ENCODE measurements around the gene ATP8A2. TPM values are rescaled to one million over a fixed set of nuclear protein-coding genes. Genes with fewer than 3 reads are reported as not detected.
"Not testable (repeated sequence)": the region's sequence is repeated elsewhere in the genome, so short reads cannot be mapped to it uniquely, and the experiment has no call there.

Gene ATP8A2
- total RNA-seq: 0.13 TPM in 2 replicates

- no peak for DNase-seq (ENCODE audit: low read depth in 2 of 2)
Observed at GRCh38 chr13:25371875-25372283, at the start of gene ATP8A2. Gene ATP8A2 (plus strand): TSS chr13:25371974. CDS start chr13:25372213, 239 bp downstream.

- DNase-seq (ENCODE audit: low read depth in 2 of 2): no peak
Observed at GRCh38 chr13:25324100-25324499, 47.7 kb upstream of the ATP8A2 start.

- DNase-seq (ENCODE audit: low read depth in 2 of 2): no peak
Observed at GRCh38 chr13:25329706-25330105, 42.1 kb upstream of the ATP8A2 start.

GRCh38 chr13:25330541-25330940 lies 41.2 kb upstream of the ATP8A2 start:
- no peak for DNase-seq (ENCODE audit: low read depth in 2 of 2)

- no peak for DNase-seq (ENCODE audit: low read depth in 2 of 2)
Observed at GRCh38 chr13:25335856-25336255, 35.9 kb upstream of the ATP8A2 start.

GRCh38 chr13:25345576-25345975 lies 26.2 kb upstream of the ATP8A2 start:
- no peak for DNase-seq (ENCODE audit: low read depth in 2 of 2)

- no peak for DNase-seq (ENCODE audit: low read depth in 2 of 2)
Observed at GRCh38 chr13:25347151-25347550, 24.6 kb upstream of the ATP8A2 start.

GRCh38 chr13:25351404-25351803 lies 20.4 kb upstream of the ATP8A2 start:
- no peak for DNase-seq (ENCODE audit: low read depth in 2 of 2)

- DNase-seq (ENCODE audit: low read depth in 2 of 2): no peak
Observed at GRCh38 chr13:25352230-25352629, 19.5 kb upstream of the ATP8A2 start.

- no peak for DNase-seq (ENCODE audit: low read depth in 2 of 2)
Observed at GRCh38 chr13:25352806-25353205, 19.0 kb upstream of the ATP8A2 start.

GRCh38 chr13:25353344-25353743 lies 18.4 kb upstream of the ATP8A2 start:
- no peak for DNase-seq (ENCODE audit: low read depth in 2 of 2)

- no peak for DNase-seq (ENCODE audit: low read depth in 2 of 2)
Observed at GRCh38 chr13:25354377-25354776, 17.4 kb upstream of the ATP8A2 start.

GRCh38 chr13:25360443-25360842 lies 11.3 kb upstream of the ATP8A2 start:
- DNase-seq (ENCODE audit: low read depth in 2 of 2): not testable (repeated sequence)

GRCh38 chr13:25365720-25366235 lies 6.0 kb upstream of the ATP8A2 start:
- no peak for DNase-seq (ENCODE audit: low read depth in 2 of 2)

GRCh38 chr13:25371158-25371874 lies 458 bp upstream of the ATP8A2 start:
- no peak for DNase-seq (ENCODE audit: low read depth in 2 of 2)

GRCh38 chr13:25372284-25373081 lies 709 bp downstream of the ATP8A2 start:
- no peak for DNase-seq (ENCODE audit: low read depth in 2 of 2)

- peak; percentile 21 to 45 for DNase-seq (ENCODE audit: low read depth in 2 of 2)
Observed at GRCh38 chr13:25375727-25376358, 4.1 kb downstream of the ATP8A2 start.

- DNase-seq (ENCODE audit: low read depth in 2 of 2): no peak
Observed at GRCh38 chr13:25377244-25377962, 5.6 kb downstream of the ATP8A2 start.

GRCh38 chr13:25378528-25378927 lies 6.8 kb downstream of the ATP8A2 start:
- no peak for DNase-seq (ENCODE audit: low read depth in 2 of 2)

- DNase-seq (ENCODE audit: low read depth in 2 of 2): no peak
Observed at GRCh38 chr13:25379011-25379410, 7.2 kb downstream of the ATP8A2 start.

- DNase-seq (ENCODE audit: low read depth in 2 of 2): no peak
Observed at GRCh38 chr13:25380082-25380481, 8.3 kb downstream of the ATP8A2 start.

All from dermis microvascular lymphatic vessel endothelial cell (primary cell).